GM19463 (cell line): ENCODE measurements around the gene NENF.
A peak's percentile ranks its signal among the peaks of the same experiment; 100 is the strongest.
"Not testable (repeated sequence)": the region's sequence is repeated elsewhere in the genome, so short reads cannot be mapped to it uniquely, and the experiment has no call there.

ENCODE experiments used
- ATAC-seq: cut with Tn5 transposase; IDR thresholded peaks from one replicate; pipeline ENCODE4 v1.9.1; 2021; ENCODE audit warnings: mild to moderate bottlenecking, moderate library complexity; ENCODE audit not compliant: unreplicated experiment

NENF gene

GRCh38 chr1:212458817-212459216 is 26.1 kb downstream of the NENF start:
- ATAC-seq: no peak

- no peak for ATAC-seq
Measured at GRCh38 chr1:212459656-212460055, 26.9 kb downstream of the NENF start.

- ATAC-seq: no peak
Measured at GRCh38 chr1:212460376-212460775, 27.7 kb downstream of the NENF start.

- no peak for ATAC-seq
Measured at GRCh38 chr1:212461916-212462660, 29.4 kb downstream of the NENF start.

DNA sequence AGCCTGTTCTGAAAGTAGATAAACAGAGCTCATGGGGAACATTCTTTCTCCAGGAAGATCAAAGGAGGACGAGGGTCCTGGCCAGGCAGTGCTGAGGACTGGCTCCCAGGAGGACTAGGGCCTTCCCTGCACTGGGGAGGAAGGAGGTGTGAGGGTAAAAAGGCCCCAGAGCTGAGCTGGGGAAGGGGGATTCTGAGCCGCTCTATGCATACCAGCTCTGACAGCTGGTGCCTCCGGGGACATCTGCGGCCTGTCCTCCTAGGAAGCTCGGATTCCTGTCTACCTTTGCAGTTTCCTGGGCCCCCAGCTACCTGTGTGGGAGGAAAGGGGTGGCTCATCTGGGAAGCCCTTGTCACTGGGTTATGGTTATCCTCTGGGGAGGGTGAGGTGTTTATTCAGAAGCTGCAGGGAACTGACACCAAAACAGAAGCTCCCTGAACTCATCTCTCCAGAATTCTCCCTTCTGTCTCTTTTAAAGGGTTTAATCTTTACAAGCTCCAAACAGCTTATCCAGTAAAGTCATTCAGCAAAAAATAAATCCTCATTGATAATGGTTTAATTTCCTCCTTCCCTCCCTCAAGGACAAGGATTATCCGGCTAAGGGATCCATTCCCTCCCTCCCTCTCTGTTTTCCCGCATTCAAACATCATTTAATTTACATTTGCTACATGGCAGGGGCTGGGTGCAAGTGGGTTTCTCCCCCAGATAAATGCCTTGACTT is 31.0 kb downstream of the NENF start:
- ATAC-seq: no peak

DNA sequence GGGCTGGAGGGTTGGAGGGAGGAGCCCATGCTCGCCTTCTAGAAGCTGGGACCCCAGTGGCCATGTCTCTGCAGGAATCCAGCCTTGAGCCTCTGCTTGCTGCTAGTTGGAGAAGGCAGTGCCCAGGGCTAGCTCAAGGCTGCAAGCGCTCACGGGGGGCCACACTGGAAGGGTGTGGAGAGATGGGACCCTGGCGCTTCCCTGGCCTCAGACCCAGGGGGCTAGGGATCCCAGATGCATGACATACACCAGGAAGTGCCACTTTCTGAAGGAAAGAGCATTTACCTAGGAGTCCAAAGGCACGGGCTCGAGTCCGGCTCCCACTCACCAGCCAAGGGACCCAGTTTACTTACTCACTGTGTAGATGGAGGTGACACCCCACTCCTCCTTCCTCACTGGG is 32.6 kb downstream of the NENF start:
- no peak for ATAC-seq

- ATAC-seq: no peak
Measured at GRCh38 chr1:212466437-212466836, 33.7 kb downstream of the NENF start.

GRCh38 chr1:212466898-212467650 is 34.4 kb downstream of the NENF start:
- no peak for ATAC-seq

- no peak for ATAC-seq
Measured at GRCh38 chr1:212467843-212468482, 35.2 kb downstream of the NENF start.

DNA sequence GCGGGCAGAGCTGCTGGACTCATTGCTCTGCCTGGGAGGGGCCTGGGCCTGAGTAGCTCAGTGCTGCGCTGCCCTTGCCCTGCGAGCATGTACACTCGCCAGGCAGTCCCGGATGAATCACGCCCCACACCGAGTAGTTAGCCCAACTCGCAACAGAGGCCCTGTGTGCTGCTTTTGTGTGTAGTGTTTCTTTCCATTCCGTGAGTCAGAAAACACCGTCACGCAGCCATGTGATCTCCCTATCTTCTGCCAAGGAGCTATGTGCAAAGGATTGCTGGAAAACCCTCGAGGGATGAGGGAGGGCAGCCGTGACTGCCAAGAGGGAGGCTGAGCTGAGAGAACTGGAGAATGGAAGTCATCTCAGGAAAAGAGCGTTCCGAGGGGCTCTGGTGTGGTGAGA is 37.3 kb downstream of the NENF start:
- no peak for ATAC-seq

DNA sequence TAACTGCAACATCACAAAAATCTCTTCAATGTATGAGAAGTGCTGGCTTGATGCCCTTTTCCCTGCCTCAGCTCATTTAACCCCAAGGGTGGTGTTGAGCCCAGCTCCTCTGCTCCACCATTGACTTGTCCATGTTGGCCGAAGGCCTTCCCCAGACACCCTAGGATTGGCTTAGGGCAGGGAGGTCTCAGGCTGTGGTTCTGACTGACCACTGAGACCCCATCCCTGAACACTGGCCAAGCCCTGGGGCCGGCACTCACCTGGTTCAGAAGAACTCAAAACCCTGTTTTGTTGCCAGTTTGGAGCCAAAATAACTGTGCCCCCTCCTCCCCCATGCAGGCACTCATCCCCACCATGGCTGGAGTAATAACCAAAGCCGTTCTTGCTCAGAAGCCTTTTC is 38.6 kb downstream of the NENF start:
- ATAC-seq: no peak

DNA sequence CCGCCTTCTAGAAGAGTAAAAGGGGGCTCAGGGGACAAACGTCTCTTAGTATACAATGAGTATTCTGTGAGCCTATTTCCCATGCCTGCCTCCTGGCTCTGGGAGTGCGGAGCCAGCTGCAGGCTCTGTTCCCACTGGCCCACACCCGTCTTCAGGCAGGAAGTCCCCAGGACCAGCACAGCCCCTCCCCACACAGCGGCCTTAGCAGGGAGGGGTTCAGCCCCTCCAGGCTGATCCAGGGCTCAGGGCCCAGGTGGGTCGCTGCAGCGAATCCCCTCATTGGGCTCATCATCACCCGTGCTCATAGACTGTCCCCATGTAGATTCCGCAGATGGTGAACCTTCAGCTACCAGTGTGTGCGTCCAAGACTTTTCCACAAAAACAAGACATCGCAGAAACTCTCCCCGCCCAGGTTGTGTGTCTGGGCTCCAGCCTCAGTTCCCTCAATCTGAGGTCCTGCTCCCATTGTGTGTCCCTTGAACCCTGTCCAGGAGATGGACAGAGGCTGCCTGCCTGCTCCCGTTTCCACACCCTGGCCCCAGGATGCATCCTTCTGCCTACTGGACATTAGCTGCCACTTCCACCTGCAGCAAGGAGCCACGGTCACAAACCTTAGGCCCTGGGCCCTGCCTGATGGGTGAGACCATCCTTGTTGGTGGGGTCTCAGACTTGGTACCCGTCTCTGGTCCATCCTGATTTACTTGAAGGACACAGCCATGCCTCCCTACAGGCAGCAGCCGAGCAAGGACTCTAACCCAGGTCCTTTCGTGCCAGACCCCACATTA is 39.4 kb downstream of the NENF start:
- ATAC-seq: no peak

GRCh38 chr1:212473729-212474128 is 41.0 kb downstream of the NENF start:
- no peak for ATAC-seq

DNA sequence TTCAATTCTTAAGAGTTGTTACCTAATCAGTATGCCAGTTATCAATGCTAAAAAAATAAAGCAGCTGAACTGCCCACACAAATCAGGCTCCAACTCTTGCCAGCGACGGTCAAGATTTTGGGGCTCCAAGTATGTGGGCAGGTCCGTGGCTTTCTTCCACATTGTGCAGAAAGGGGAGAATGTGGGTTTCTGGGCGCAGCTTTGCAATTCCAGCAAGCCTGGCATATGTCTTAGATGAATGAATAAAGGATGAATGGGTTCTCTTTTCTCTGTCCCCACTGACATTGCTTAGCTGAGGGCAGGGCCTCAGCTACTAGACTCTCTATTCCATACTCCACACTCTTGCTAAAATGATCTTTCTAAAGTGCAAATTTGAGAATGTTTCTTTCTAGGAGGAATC is 42.4 kb downstream of the NENF start:
- ATAC-seq: no peak

GRCh38 chr1:212475831-212476230 is 43.1 kb downstream of the NENF start:
- not testable (repeated sequence) for ATAC-seq

DNA sequence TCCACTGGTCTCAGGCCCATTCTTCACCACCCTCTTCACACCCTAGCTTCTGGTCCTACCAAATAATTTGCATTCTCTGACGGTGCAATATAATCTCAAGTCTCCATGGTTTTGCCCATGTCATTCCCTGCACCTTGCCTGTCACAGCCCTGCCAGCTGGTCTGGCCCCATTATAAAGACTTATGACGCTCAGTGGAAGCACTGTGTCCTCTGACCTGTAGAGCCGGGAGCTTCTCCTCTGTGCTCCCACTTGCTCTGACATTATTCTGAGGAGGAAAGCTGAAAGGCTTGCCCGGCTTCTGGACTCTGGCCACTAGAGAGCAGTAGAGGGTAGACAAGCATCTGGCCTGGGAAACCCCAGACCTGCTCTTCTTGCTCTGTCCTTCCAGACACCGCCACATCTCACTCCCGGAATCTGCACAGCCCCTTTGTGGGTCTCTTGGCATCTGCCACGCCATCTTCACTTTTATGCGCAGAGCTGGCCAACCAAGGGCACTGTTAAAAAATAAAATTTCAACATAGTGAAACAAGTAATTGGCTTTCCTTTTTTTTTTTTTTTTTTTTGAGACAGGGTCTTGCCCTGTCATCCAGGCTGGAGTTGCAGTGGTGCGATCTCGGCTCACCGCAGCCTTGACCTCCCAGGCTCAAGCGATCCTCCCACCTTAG is 44.4 kb downstream of the NENF start:
- peak; percentile 94 for ATAC-seq

GRCh38 chr1:212477680-212478466 is 45.2 kb downstream of the NENF start:
- ATAC-seq: no peak

- no peak for ATAC-seq
Measured at GRCh38 chr1:212478467-212479025, 45.8 kb downstream of the NENF start.

GRCh38 chr1:212479188-212479587 is 46.5 kb downstream of the NENF start:
- ATAC-seq: no peak
